SU-DHL-6 (cell line): Measurements from ENCODE around the gene DPAGT1.

Experiments used
- EZH2phosphoT487 ChIP-seq: fragments of 200-600 bp; sonication (generic), shearing (Covaris generic); conservative IDR thresholded peaks from 2 replicates; pipeline ENCODE4 v1.6.1; 2018; ENCODE audit warnings: mild to moderate bottlenecking, antibody characterized with exemption, low read length, moderate library complexity, mixed read lengths
- TF ChIP-seq, protein P1 (sequence below): fragments of 200-600 bp; sonication (generic); IDR thresholded peaks from one replicate; pipeline ENCODE4 v1.5.1; 2017; ENCODE audit warnings: antibody characterized with exemption, mild to moderate bottlenecking, low read length, moderate library complexity; ENCODE audit not compliant: insufficient read depth, poor library complexity, severe bottlenecking

DNA sequence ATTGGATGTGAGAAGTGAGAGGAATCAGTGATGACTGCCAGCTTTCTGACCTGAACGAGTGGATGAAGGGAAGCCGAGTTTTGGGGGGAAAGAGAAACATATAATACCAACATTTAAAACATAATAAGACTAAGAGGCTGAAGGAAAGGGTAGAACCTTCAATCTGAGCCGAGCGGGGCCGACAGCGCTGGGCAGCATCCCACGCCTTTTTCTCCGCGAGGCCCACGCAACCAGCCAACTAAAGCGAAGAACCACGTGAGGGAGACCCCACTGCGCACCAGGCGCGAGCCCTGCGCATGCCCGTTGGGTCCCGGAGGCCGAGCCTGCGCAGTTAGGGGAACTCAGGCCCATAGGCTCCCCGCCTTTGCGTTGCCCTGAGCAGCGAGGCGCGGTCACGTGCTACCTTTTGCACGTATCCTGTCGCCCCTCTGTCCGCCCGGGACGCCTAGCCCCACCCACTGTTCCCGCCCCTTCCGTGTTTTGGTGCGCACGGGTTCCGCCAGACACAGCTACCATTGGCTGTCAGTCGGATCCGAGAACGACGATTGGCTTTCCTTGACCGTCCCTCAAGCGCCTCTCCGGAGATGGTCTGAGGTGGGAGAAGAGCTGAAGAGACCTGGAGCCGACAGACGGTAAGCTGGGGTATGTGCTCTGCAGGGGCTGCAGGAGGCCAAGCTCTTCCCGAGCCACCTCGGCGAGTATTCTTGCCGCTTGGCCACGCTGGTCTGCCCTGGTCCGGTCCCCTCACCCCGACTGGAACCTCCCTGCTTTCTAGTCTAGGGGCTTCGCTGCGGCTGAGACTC is 19.6 kb upstream of the DPAGT1 start, which contains the start of gene HINFP:
- TF ChIP-seq, protein P1, sequence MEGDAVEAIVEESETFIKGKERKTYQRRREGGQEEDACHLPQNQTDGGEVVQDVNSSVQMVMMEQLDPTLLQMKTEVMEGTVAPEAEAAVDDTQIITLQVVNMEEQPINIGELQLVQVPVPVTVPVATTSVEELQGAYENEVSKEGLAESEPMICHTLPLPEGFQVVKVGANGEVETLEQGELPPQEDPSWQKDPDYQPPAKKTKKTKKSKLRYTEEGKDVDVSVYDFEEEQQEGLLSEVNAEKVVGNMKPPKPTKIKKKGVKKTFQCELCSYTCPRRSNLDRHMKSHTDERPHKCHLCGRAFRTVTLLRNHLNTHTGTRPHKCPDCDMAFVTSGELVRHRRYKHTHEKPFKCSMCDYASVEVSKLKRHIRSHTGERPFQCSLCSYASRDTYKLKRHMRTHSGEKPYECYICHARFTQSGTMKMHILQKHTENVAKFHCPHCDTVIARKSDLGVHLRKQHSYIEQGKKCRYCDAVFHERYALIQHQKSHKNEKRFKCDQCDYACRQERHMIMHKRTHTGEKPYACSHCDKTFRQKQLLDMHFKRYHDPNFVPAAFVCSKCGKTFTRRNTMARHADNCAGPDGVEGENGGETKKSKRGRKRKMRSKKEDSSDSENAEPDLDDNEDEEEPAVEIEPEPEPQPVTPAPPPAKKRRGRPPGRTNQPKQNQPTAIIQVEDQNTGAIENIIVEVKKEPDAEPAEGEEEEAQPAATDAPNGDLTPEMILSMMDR = no peak
- no peak for TF ChIP-seq EZH2phosphoT487
